Loucy (cell line): ENCODE measurements around the gene KLHL4.

Experiments used
- H2AFZ ChIP-seq: fragments of 200-600 bp; sonication (generic); 2 replicates; pipeline ENCODE4 v1.6.0; 2016; ENCODE audit warnings: antibody characterized with exemption, mild to moderate bottlenecking, low read length, moderate library complexity
- H3F3A ChIP-seq: fragments of 200-600 bp; 2 replicates; pipeline ENCODE4 v1.6.0; 2016; ENCODE audit warnings: antibody characterized with exemption, low read depth, mild to moderate bottlenecking
- H3K27me3 ChIP-seq: fragments of 200-600 bp; sonication (generic); 2 replicates; pipeline ENCODE4 v1.6.1; 2014; ENCODE audit warnings: low read length, mild to moderate bottlenecking; ENCODE audit not compliant: insufficient read depth, poor library complexity, severe bottlenecking
- H3K36me3 ChIP-seq: fragments of 200-600 bp; sonication (generic); 2 replicates; pipeline ENCODE4 v1.6.1; 2016; ENCODE audit warnings: low read length; ENCODE audit not compliant: insufficient read depth
- H3K4me1 ChIP-seq: fragments of 200-600 bp; sonication (generic); 2 replicates; pipeline ENCODE4 v1.5.1; 2014; ENCODE audit warnings: low read length, mild to moderate bottlenecking; ENCODE audit not compliant: insufficient read depth, poor library complexity, severe bottlenecking
- H3K4me2 ChIP-seq: fragments of 200-600 bp; sonication (generic); 2 replicates; pipeline ENCODE4 v1.6.0; 2014; ENCODE audit warnings: antibody characterized with exemption, low read length, low read depth, mild to moderate bottlenecking; ENCODE audit not compliant: poor library complexity, severe bottlenecking
- H3K4me3 ChIP-seq: fragments of 200-600 bp; sonication (generic); 2 replicates; pipeline ENCODE4 v1.5.1; 2014; ENCODE audit warnings: low read length, mild to moderate bottlenecking, mixed read lengths; ENCODE audit not compliant: poor library complexity, severe bottlenecking
- H3K79me2 ChIP-seq: fragments of 200-600 bp; sonication (generic); 2 replicates; pipeline ENCODE4 v1.6.1; 2014; ENCODE audit warnings: low read length; ENCODE audit not compliant: insufficient read depth
- H3K9ac ChIP-seq: fragments of 200-600 bp; sonication (generic); 2 replicates; pipeline ENCODE4 v1.6.0; 2014; ENCODE audit warnings: mild to moderate bottlenecking, low read depth, low read length, moderate library complexity; ENCODE audit not compliant: poor library complexity, severe bottlenecking
- H3K9me2 ChIP-seq: fragments of 200-600 bp; sonication (generic); replicated peaks from 2 replicates; pipeline ENCODE4 v1.6.1; 2016; ENCODE audit warnings: low read depth, low read length, mixed read lengths
- H3K9me3 ChIP-seq: fragments of 200-600 bp; sonication (generic); 2 replicates; pipeline ENCODE4 v1.6.1; 2014; ENCODE audit warnings: mild to moderate bottlenecking, antibody characterized with exemption, low read length, low read depth; ENCODE audit not compliant: insufficient read depth
- H4K20me1 ChIP-seq: fragments of 200-600 bp; sonication (generic); 2 replicates; pipeline ENCODE4 v1.6.0; 2014; ENCODE audit warnings: antibody characterized with exemption, low read length, mild to moderate bottlenecking; ENCODE audit not compliant: insufficient read depth, poor library complexity, severe bottlenecking
- CTCF ChIP-seq: fragments of 200-600 bp; sonication (generic); conservative IDR thresholded peaks from 2 replicates; pipeline ENCODE4 v1.5.1; 2014; ENCODE audit warnings: mild to moderate bottlenecking, antibody characterized with exemption, low read length
- EZH2phosphoT487 ChIP-seq: fragments of 200-600 bp; IDR thresholded peaks from 2 replicates; pipeline ENCODE4 v1.6.1; 2018; ENCODE audit warnings: antibody characterized with exemption, mild to moderate bottlenecking, moderate library complexity, borderline replicate concordance

KLHL4 gene

GRCh38 chrX:87706134-87706533 is 188.5 kb downstream of the KLHL4 start:
- Histone ChIP-seq H3F3A (no peaks in the 10 kb centered on the region), H3K4me3 (no peak overlapping the region), H3K9ac (no peak overlapping the region), H3K4me1 (no peaks in the 10 kb centered on the region), H3K27me3 (no peaks in the 10 kb centered on the region), H3K79me2 (no peaks in the 10 kb centered on the region), H3K36me3 (no peaks in the 10 kb centered on the region), H3K9me3 (no peaks in the 10 kb centered on the region), H4K20me1 (no peaks in the 10 kb centered on the region), H3K9me2 (no peaks in the 10 kb centered on the region), H2AFZ (no peak overlapping the region), H3K4me2 (no peak overlapping the region)
- TF ChIP-seq CTCF (no peak), EZH2phosphoT487 (no peak)

GRCh38 chrX:87710580-87710979 is 193.0 kb downstream of the KLHL4 start:
- Histone ChIP-seq H3K9me3 (no peaks in the 10 kb centered on the region), H3K4me1 (no peaks in the 10 kb centered on the region), H2AFZ (no peak overlapping the region), H3K4me2 (no peak overlapping the region), H3K36me3 (no peaks in the 10 kb centered on the region), H3K9me2 (no peaks in the 10 kb centered on the region), H3K79me2 (no peaks in the 10 kb centered on the region), H4K20me1 (no peaks in the 10 kb centered on the region), H3F3A (no peaks in the 10 kb centered on the region), H3K4me3 (no peak overlapping the region), H3K9ac (no peak overlapping the region), H3K27me3 (no peaks in the 10 kb centered on the region)
- TF ChIP-seq EZH2phosphoT487 (no peak), CTCF (no peak)
